Activated T-helper 17 cell treated with anti-CD3 and anti-CD28 coated beads, Interleukin-2, amount 50 U/mL, for 72 hours (primary cell): Measurements from ENCODE around the gene MOCS3. TPM values are rescaled to one million over a fixed set of nuclear protein-coding genes. Genes with fewer than 3 reads are reported as not detected.

ENCODE experiments used
- ATAC-seq: fragments of 150-1000 bp; cut with Tn5 transposase; replicated peaks from 2 replicates; pipeline ENCODE4 v1.10.0; 2021; ENCODE audit warnings: mild to moderate bottlenecking, moderate library complexity
- H3K27ac Mint-ChIP-seq: one replicate; pipeline ENCODE4 v1.8.0; 2022; ENCODE audit warnings: mixed read lengths
- H3K27me3 Mint-ChIP-seq: one replicate; pipeline ENCODE4 v1.8.0; 2022; ENCODE audit warnings: mixed read lengths
- H3K36me3 Mint-ChIP-seq: one replicate; pipeline ENCODE4 v1.8.0; 2022; ENCODE audit warnings: low read depth, mild to moderate bottlenecking, mixed read lengths
- H3K4me1 Mint-ChIP-seq: one replicate; pipeline ENCODE4 v1.8.0; 2022; ENCODE audit warnings: mixed read lengths
- H3K4me3 Mint-ChIP-seq: one replicate; pipeline ENCODE4 v1.8.0; 2022; ENCODE audit warnings: mild to moderate bottlenecking, mixed read lengths
- H3K9me3 Mint-ChIP-seq: one replicate; pipeline ENCODE4 v1.8.0; 2022; ENCODE audit warnings: mixed read lengths
- total RNA-seq, 2 donors: library from RNA; stranded (reverse); gene quantifications; one replicate each; pipeline ENCODE4 v1.2.3, GENCODE V29; 2022

Gene MOCS3
- total RNA-seq, 2 donors from 2014 or later, result 3.0 to 5.4 TPM

DNA sequence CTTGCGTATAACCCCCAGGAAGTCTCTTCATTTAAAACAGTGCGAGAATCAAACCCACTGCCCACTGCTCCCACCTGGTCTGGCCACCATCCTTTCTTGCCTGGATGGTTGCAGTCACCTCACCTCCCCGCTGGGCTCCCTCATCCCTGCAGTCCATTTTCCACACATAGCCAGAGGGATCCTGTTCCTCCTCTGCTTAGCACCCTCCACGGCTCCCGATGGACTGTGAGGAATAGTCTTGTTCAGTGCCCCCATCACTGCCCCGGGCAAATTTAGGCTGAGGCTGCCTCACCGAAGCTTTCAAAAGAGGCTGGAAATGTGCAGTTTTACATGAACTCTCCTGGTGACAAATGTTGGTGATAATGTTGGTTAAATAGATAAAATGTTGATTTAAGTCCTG lies 46.6 kb downstream of the MOCS3 start:
- Mint-ChIP-seq H3K4me3 (no peak overlapping the region), H3K4me1 (no peaks in the 10 kb centered on the region), H3K27ac (no peak overlapping the region), H3K9me3 (no peaks in the 10 kb centered on the region), H3K36me3 (no peaks in the 10 kb centered on the region), H3K27me3 (peaks cover 23% of the 10 kb centered on the region)
- no peak for ATAC-seq

- Mint-ChIP-seq H3K36me3 (no peaks in the 10 kb centered on the region), H3K4me1 (no peaks in the 10 kb centered on the region), H3K27ac (no peak overlapping the region), H3K4me3 (no peak overlapping the region), H3K9me3 (no peaks in the 10 kb centered on the region), H3K27me3 (peaks cover 8% of the 10 kb centered on the region)
- no peak for ATAC-seq
These were observed 50.1 kb downstream of the MOCS3 start for GRCh38 chr20:51008718-51009117.

DNA sequence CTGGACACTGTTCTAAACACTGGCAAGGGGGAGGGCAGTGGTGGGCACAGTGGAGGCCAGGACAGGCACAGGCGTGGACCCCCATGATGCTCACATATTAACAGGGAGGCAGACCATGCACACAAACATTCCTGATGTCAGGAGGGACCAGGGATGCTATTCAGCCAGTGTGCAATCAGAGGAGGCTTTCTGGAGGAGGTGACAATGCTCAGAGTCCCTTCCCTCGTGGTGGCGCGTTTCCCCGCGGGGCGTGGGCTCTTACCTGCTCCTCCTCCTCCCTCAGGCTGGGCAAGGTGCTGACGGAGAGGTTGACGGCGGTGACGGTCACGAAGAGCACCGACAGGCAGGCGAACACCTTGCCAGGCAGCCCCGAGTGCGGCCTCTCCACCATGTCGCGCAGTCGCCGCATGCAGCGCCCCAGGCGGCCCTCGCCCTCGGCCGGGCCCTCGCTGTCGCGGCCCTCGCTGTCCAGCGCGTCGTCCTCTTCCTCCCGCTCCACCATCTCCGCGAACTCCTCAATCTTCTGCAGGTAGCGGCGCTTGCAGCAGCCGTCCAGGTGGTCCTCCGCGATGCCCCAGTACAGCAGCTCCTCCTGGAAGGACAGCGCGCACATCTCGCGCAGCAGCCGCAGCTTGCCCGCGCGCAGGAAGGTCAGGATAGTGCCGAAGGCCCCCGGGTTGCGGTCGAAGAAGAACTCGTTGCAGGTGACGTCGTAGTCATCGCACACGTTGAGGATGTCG lies 50.9 kb downstream of the MOCS3 start:
- Mint-ChIP-seq H3K36me3 (no peaks in the 10 kb centered on the region), H3K27me3 (peaks cover 14% of the 10 kb centered on the region), H3K4me3 (no peak overlapping the region), H3K9me3 (no peaks in the 10 kb centered on the region), H3K4me1 (no peaks in the 10 kb centered on the region), H3K27ac (no peak overlapping the region)
- no peak for ATAC-seq

- Mint-ChIP-seq H3K27me3 (peaks cover 18% of the 10 kb centered on the region), H3K9me3 (no peaks in the 10 kb centered on the region), H3K4me3 (no peak overlapping the region), H3K4me1 (no peaks in the 10 kb centered on the region), H3K36me3 (no peaks in the 10 kb centered on the region), H3K27ac (no peak overlapping the region)
- no peak for ATAC-seq
These were observed 51.4 kb downstream of the MOCS3 start for GRCh38 chr20:51010043-51010365.

DNA sequence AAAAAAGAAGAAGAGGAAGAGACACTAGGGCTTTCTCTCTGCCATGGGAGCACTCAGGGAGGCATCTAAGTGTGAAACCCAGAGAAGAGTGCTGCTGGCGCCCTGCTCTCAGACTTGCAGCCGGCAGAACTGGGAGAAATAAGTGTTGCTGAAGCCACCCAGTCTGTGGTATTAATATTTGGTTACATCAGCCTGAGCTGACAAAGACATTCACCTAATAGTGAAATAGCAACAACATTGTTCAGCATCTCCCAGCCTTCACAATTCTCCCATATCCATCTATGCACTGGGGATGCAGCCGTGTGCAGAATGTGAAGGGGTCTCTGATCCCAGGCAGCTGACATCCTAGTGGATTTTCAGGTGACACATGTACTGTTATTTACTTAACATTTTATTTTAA lies 52.3 kb downstream of the MOCS3 start:
- Mint-ChIP-seq H3K4me3 (no peak overlapping the region), H3K4me1 (no peaks in the 10 kb centered on the region), H3K27me3 (peaks cover 15% of the 10 kb centered on the region), H3K27ac (no peak overlapping the region), H3K9me3 (no peaks in the 10 kb centered on the region), H3K36me3 (no peaks in the 10 kb centered on the region)
- ATAC-seq, result no peak

- H3K4me3 Mint-ChIP-seq, result no peak overlapping the region
- H3K27ac Mint-ChIP-seq, result no peak overlapping the region
- ATAC-seq, result no peak
- no peaks in the 10 kb centered on the region for H3K4me1 Mint-ChIP-seq
- H3K9me3 Mint-ChIP-seq, result no peaks in the 10 kb centered on the region
- no peaks in the 10 kb centered on the region for H3K36me3 Mint-ChIP-seq
- peaks cover 15% of the 10 kb centered on the region for H3K27me3 Mint-ChIP-seq
These were observed 52.9 kb downstream of the MOCS3 start for GRCh38 chr20:51011479-51011878.

DNA sequence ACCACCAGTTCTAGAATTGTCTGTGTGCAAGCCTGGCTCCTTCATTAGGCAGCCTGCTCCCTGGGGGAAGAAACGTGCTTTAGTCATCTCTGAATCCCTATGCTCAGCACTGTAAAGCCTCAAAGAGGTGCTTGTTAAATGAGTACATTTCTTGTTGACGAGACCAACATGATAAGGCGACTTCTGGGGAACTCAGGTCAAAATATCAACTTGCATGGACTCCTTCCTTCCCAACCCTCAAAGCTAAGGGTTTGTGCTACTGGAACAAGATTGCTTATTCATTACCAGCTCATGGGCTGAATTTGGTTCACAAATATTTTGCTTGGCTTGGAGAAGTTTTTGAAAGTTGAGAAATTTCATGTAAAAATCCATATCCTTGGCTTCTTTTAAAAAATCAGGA lies 53.7 kb downstream of the MOCS3 start:
- H3K27me3 Mint-ChIP-seq, result peaks cover 22% of the 10 kb centered on the region
- ATAC-seq, result no peak
- H3K36me3 Mint-ChIP-seq, result no peaks in the 10 kb centered on the region
- no peak overlapping the region for H3K4me3 Mint-ChIP-seq
- H3K27ac Mint-ChIP-seq, result no peak overlapping the region
- H3K4me1 Mint-ChIP-seq, result no peaks in the 10 kb centered on the region
- H3K9me3 Mint-ChIP-seq, result no peaks in the 10 kb centered on the region

Other genes starting within 250 kb of the MOCS3 start
- 1 to 10 TPM; 3.2 to 7.8 TPM for gene PARD6B, start 227.2 kb upstream of the MOCS3 start, total RNA-seq
- gene BCAS4, start 163.8 kb upstream of the MOCS3 start, total RNA-seq, result 1 to 10 TPM; 3.8 to 9.7 TPM
- 10 to 100 TPM; 57.9 to 75.4 TPM for gene ADNP, start 27.4 kb upstream of the MOCS3 start, total RNA-seq
- gene DPM1, start 286 bp upstream of the MOCS3 start, total RNA-seq, result 10 to 100 TPM; 43.0 to 57.4 TPM
- gene KCNG1, start 64.3 kb downstream of the MOCS3 start, total RNA-seq, result under 1 TPM; 0.28 to 0.42 TPM